ENCODE results near the gene HAPLN2.

HAPLN2 gene

DNA sequence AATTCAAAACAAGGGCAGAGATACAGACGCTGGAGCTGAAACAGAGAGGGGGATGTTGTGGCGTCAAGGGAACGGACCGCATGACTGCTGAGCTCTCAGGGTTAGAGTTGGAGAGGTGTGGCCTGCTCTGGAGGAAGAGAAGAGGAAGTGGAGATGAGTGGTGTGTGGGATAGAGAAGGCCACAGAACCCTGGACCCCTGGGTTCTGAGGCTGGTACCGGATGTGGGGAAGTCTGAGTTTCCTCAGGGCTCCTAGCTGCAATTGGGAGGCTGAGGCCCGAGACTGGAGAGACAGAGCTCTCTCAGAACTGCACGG is 24.5 kb downstream of the HAPLN2 start:
- no peak overlapping the region for H3K27ac ChIP-seq
- TF ChIP-seq ZFX (IDR thresholded peaks at IDR 0.05; ENCODE audit: borderline replicate concordance): no peak
- no peak for TF ChIP-seq CTCF (IDR thresholded peaks at IDR 0.05)

DNA sequence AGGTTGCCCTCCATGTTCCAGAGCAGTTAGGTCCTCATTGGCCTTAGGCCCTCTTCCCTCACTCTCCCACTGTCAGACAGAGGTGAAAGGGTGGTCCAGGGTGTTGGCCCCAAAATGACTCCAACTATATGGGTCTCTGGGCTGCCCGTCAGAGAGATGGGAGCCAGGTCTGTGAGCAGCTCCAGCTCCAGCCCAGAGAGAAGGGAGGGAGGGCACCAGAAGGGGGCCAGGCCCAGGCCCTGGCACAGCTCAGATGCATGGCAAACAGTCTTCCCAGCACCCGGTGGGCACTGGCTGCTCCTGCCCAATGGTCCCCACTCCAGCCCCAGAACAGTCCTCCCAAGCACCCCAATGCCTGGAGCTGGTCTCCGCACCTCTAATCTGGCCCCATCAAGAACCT is 24.9 kb downstream of the HAPLN2 start:
- no peak overlapping the region for H3K27ac ChIP-seq
- TF ChIP-seq CTCF (IDR thresholded peaks at IDR 0.05): no peak
- no peak for TF ChIP-seq ZFX (IDR thresholded peaks at IDR 0.05; ENCODE audit: borderline replicate concordance)

DNA sequence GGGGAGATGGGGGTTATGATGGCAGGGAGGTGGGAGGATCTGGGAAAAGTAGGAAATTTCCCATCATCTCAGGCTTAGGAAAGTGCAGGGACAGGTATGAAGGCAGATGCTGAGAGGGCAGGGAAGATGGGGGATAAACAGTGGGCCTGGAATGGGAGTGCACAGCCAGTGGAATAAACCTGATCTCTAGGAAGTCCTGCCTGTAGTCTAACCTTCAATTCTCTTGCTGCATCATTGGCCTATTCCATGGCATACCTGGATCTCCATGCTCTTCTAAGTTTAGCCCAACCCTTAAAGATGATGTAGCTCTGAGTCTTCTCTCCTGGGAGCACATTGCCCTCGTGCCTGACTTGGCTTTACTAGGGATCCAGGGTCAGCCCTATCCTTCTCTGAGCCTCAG is 25.4 kb downstream of the HAPLN2 start:
- TF ChIP-seq CTCF (IDR thresholded peaks at IDR 0.05): no peak
- no peak for TF ChIP-seq ZFX (IDR thresholded peaks at IDR 0.05; ENCODE audit: borderline replicate concordance)
- H3K27ac ChIP-seq: no peak overlapping the region

DNA sequence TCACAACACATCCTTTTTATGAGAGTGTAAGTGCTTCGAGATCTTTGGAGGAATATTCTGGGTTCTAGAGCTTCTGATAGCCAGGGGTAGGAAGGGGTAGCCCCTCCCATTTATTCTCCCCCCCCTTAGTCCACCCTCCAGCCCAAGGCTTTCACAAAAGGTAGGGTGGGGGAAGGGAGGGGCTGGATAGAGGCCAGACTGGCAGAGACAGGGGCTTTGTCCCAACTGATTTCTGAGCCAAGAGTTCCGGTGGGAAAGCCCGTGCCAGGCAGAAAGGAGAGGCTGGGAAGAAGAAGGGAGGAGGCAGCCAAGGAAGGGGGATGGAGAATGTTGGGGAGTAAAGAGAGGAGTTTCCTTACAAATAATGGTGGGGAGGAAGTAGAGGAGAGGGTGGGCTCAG is 25.8 kb downstream of the HAPLN2 start:
- TF ChIP-seq CTCF (IDR thresholded peaks at IDR 0.05) (no peak), ZFX (IDR thresholded peaks at IDR 0.05; ENCODE audit: borderline replicate concordance) (no peak)
- no peak overlapping the region for H3K27ac ChIP-seq

- TF ChIP-seq CTCF (IDR thresholded peaks at IDR 0.05) (no peak), ZFX (IDR thresholded peaks at IDR 0.05; ENCODE audit: borderline replicate concordance) (no peak)
- H3K27ac ChIP-seq: no peak overlapping the region
Measured at GRCh38 chr1:156645666-156646065, 26.5 kb downstream of the HAPLN2 start.

DNA sequence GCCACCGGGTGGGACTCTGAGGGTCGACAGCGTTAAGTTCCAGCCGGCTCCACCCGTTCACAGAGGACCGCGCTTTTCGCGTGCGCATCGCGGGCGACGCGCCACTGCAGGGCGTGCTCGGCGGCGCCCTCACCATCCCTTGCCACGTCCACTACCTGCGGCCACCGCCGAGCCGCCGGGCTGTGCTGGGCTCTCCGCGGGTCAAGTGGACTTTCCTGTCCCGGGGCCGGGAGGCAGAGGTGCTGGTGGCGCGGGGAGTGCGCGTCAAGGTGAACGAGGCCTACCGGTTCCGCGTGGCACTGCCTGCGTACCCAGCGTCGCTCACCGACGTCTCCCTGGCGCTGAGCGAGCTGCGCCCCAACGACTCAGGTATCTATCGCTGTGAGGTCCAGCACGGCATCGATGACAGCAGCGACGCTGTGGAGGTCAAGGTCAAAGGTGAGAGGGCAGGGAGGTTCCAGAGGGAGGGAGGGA is 27.6 kb downstream of the HAPLN2 start:
- no peak overlapping the region for H3K27ac ChIP-seq
- no peak for TF ChIP-seq CTCF (IDR thresholded peaks at IDR 0.05)
- no peak for TF ChIP-seq ZFX (IDR thresholded peaks at IDR 0.05; ENCODE audit: borderline replicate concordance)

DNA sequence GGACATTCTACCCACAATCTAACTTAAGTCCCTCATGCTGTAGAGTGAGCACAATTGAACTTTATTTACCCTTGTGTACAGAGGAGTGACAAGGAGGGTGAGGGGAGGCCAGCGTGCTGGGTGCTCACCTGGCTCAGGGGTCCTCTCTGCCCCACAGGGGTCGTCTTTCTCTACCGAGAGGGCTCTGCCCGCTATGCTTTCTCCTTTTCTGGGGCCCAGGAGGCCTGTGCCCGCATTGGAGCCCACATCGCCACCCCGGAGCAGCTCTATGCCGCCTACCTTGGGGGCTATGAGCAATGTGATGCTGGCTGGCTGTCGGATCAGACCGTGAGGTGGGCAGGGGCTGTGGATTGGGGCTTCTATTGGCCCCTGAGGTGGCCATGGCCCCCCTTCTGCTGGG is 28.1 kb downstream of the HAPLN2 start:
- TF ChIP-seq ZFX (IDR thresholded peaks at IDR 0.05; ENCODE audit: borderline replicate concordance): no peak
- no peak for TF ChIP-seq CTCF (IDR thresholded peaks at IDR 0.05)
- H3K27ac ChIP-seq: no peak overlapping the region

Measured in 22Rv1 (cell line).